GM12891 (cell line): ENCODE measurements around the gene FNDC3B.

Source experiments
- PAX5 ChIP-seq: IDR thresholded peaks from 2 replicates; pipeline ENCODE4 v1.6.1; 2011; ENCODE audit warnings: low read length, moderate library complexity, mild to moderate bottlenecking; ENCODE audit not compliant: insufficient read depth, severe bottlenecking
- POLR2A ChIP-seq: IDR thresholded peaks from 2 replicates; pipeline ENCODE4 v1.6.1; 2011; ENCODE audit warnings: low read depth, low read length, control low read depth

DNA sequence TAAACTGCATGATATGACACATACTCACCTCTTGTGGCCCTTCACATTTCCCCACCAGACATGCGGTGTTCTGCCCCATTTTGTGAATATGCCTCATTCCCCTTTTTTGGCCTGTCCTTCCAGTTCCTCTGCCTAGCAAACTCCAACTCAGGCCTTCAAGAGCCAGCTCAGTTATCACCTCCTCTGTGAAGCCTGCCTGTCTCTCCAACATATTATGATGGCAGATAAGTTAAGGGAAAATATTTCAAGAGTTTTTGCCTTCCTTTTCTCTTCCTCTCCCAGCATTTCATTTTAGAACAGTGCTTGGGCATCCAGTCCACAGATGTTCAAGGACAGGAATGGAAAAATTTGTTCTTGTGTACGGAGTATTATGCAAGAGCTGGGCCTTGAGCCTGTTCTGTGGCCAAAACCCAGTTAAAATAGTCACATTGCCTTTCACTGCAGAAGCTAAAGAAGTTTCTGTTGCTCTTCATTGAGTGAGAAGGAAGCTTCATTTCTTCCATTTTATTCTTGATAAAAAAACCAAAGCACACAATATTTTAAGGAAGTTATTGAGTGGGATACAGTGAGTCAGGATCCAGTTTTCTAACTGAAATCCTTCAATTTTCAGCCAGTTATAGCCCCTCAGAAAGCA, 216.8 kb downstream of the FNDC3B start:
- TF ChIP-seq POLR2A, result no peak
- TF ChIP-seq PAX5, result no peak
